Tibial artery (tissue), 4 donors: Measurements from ENCODE around the gene STK38L.

Experiments
- DNase-seq, 2 donors: peaks; one replicate each; pipeline ENCODE4 v3.0.0-alpha.2; 2019
- H3K27ac ChIP-seq, 2 donors: fragments of 200-600 bp; sonication (generic) in 1 of 2; 1 replicate in 1 of 2; 2 replicates in 1 of 2; pipeline ENCODE4 v1.5.1; 2018 to 2019; ENCODE audit warnings: mild to moderate bottlenecking in 1 of 2
- H3K27me3 ChIP-seq, 2 donors: fragments of 200-600 bp; sonication (generic) in 1 of 2; one replicate each; pipeline versions ENCODE4 v1.5.1 to v1.6.0; 2016 to 2019
- H3K36me3 ChIP-seq, 3 donors: fragments of 200-600 bp; sonication (generic) in 2 of 3; one replicate each; pipeline ENCODE4 v1.5.1; 2016 to 2019; ENCODE audit warnings: mild to moderate bottlenecking in 2 of 3
- H3K4me1 ChIP-seq, 4 donors: fragments of 200-600 bp; sonication (generic) in 2 of 4; 1 replicate in 3 of 4; 2 replicates in 1 of 4; pipeline ENCODE4 v1.5.1; 2016 to 2019
- H3K4me3 ChIP-seq, 2 donors: fragments of 200-600 bp; sonication (generic) in 1 of 2; 1 replicate in 1 of 2; 2 replicates in 1 of 2; pipeline ENCODE4 v1.5.1; 2018 to 2019; ENCODE audit warnings: mild to moderate bottlenecking in 2 of 2
- H3K9me3 ChIP-seq, 3 donors: fragments of 200-600 bp; sonication (generic) in 1 of 3; one replicate each; pipeline ENCODE4 v1.5.1; 2016 to 2019
- CTCF ChIP-seq, 2 experiments: fragments of 200-600 bp in 1 of 2; fragments of 450-650 bp in 1 of 2; IDR thresholded peaks; one replicate each; pipeline ENCODE4 v1.5.1; 2017 to 2019; ENCODE audit warnings: antibody characterized with exemption in 2 of 2, mild to moderate bottlenecking in 1 of 2, moderate library complexity in 1 of 2
- intact Hi-C: fragments of 100-400 bp; cut with DNase I; formaldehyde crosslinking; loops from one replicate; pipeline ENCODE4 v1.15.0; 2023; ENCODE audit warnings: low total_unique reads

The STK38L gene

DNA sequence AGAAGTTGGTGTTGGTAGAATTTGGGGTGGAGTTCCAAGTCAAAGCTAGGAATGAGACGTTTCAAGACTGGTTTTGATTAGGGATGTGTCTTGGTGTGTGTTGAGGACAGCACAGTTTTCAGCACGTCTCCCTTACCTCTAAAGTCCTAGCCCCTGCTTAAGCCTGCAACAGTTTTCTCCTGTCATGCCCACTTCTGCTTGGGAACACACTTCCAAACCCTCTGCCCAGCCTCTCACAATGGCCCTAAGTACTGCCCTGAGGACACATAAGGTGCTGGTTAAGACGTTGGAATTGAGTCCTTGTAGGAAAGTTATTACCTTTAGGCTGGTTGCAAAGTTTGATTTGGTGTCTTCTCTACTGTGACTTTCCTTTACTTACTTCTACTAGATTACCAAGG is 87.8 kb downstream of the STK38L start:
- peaks cover 0 to 40% (median 18%) of the 10 kb centered on the region in 4 donors for H3K4me1 ChIP-seq
- no peak for TF ChIP-seq CTCF (IDR thresholded peaks at IDR 0.05)
- intact Hi-C loops, result no loop called here
- DNase-seq, result no peak
- peak overlapping the region; percentile 66 to 77 for H3K4me3 ChIP-seq
- H3K9me3 ChIP-seq, result no peaks in the 10 kb centered on the region
- H3K27me3 ChIP-seq, result no peaks in the 10 kb centered on the region
- H3K27ac ChIP-seq, result peak overlapping the region; percentile 19 to 42
- peaks cover 0 to 10% (median 6%) of the 10 kb centered on the region in 3 donors for H3K36me3 ChIP-seq

DNA sequence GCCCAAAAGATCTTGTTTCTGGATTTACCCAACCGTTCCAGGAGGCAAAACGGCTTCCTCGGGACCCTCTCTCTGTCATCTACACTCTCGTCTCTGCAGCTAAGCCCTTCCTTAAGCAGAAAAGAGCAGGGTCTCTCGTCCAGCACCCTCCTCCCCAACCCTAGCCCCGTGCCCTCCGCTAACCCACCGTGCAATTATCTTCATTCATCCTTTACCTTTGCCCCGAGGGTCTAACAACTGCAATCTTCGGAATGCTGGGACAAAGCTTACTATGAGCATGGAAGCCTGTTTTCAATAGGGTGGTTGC is 88.3 kb downstream of the STK38L start:
- no peak for DNase-seq
- Histone ChIP-seq H3K36me3 (peaks cover 0 to 5% (median 4%) of the 10 kb centered on the region in 3 donors), H3K4me1 (peaks cover 0 to 40% (median 18%) of the 10 kb centered on the region in 4 donors), H3K27me3 (no peaks in the 10 kb centered on the region), H3K27ac (peak overlapping the region; percentile 48 to 59), H3K9me3 (no peaks in the 10 kb centered on the region), H3K4me3 (peak overlapping the region; percentile 66 to 77)
- TF ChIP-seq CTCF (IDR thresholded peaks at IDR 0.05), result no peak
- intact Hi-C loops, result no loop called here

DNA sequence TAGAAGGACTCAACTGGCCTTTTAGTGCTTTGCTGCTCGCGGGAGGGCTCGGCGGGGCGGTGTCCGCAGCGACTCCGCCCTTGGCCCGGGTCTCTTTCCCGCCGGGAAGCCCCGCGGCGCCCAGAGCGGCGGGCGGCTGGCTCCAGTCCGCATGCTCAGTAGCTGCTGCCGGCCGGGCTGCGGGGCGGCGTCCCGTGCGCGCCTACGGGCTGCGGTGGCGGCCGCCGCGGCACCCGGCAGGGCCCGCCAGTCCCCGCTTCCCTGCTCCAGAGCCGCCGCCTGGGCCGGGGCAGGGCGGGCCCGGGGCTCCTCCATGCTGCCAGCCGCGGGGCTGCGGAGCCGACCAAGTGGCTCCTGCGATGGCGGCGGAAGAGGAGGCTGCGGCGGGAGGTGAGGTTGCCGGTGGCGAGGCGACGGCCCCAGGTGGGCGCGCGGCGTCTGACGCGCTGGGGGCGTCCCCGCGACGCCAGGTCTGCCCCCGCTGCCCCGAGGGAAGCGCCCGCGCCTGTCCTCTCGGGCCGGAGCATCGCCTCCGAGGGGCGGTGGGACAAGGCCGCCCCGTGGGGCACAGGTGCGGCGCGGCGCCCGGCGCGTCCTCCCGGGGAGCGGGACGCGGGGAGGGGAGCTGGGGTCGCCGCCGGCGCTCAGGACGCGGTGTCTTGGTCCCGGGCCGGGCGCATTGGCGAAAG is 88.8 kb downstream of the STK38L start, which contains the start of gene BMAL2:
Gene BMAL2, plus strand, starts transcription at position 123 of the 689 bp plus-strand sequence. Its CDS starts 237 bp downstream, at position 360.
- Histone ChIP-seq H3K27me3 (no peaks in the 10 kb centered on the region), H3K4me3 (peak within 1 kb of the TSS; percentile 66 to 77), H3K4me1 (peaks cover 0 to 40% (median 18%) of the 10 kb centered on the region in 4 donors), H3K27ac (peak within 1 kb of the TSS; percentile 48 to 59), H3K9me3 (no peaks in the 10 kb centered on the region), H3K36me3 (peaks cover 0 to under 1% (median 0%) of the 10 kb centered on the region in 3 donors)
- DNase-seq, result no peak
- intact Hi-C loops, result no loop called here
- TF ChIP-seq CTCF (IDR thresholded peaks at IDR 0.05), result no peak

GRCh38 chr12:27333403-27334009 is 89.4 kb downstream of the STK38L start:
- Histone ChIP-seq H3K36me3 (no peaks in the 10 kb centered on the region), H3K4me1 (peaks cover 0 to 40% (median 18%) of the 10 kb centered on the region in 4 donors), H3K27me3 (no peaks in the 10 kb centered on the region), H3K9me3 (no peaks in the 10 kb centered on the region), H3K27ac (peak overlapping the region; percentile 48 to 59), H3K4me3 (peak overlapping the region; percentile 66 to 77)
- TF ChIP-seq CTCF (IDR thresholded peaks at IDR 0.05), result no peak
- intact Hi-C loops, result no loop called here
- peak; percentile 41 to 69 for DNase-seq

GRCh38 chr12:27334042-27334720 is 90.1 kb downstream of the STK38L start:
- no peaks in the 10 kb centered on the region for H3K36me3 ChIP-seq
- H3K4me3 ChIP-seq, result peak overlapping the region; percentile 66 to 77
- H3K4me1 ChIP-seq, result peaks cover 0 to 40% (median 18%) of the 10 kb centered on the region in 4 donors
- TF ChIP-seq CTCF (IDR thresholded peaks at IDR 0.05), result no peak
- DNase-seq, result no peak
- intact Hi-C loops, result no loop called here
- H3K27me3 ChIP-seq, result no peaks in the 10 kb centered on the region
- H3K27ac ChIP-seq, result no peak overlapping the region
- no peaks in the 10 kb centered on the region for H3K9me3 ChIP-seq
